GM19452 (cell line): ENCODE results near the gene RNF186.

Experiments
- ATAC-seq: cut with Tn5 transposase; IDR thresholded peaks from one replicate; pipeline ENCODE4 v1.9.1; 2021; ENCODE audit not compliant: unreplicated experiment

The RNF186 gene

DNA sequence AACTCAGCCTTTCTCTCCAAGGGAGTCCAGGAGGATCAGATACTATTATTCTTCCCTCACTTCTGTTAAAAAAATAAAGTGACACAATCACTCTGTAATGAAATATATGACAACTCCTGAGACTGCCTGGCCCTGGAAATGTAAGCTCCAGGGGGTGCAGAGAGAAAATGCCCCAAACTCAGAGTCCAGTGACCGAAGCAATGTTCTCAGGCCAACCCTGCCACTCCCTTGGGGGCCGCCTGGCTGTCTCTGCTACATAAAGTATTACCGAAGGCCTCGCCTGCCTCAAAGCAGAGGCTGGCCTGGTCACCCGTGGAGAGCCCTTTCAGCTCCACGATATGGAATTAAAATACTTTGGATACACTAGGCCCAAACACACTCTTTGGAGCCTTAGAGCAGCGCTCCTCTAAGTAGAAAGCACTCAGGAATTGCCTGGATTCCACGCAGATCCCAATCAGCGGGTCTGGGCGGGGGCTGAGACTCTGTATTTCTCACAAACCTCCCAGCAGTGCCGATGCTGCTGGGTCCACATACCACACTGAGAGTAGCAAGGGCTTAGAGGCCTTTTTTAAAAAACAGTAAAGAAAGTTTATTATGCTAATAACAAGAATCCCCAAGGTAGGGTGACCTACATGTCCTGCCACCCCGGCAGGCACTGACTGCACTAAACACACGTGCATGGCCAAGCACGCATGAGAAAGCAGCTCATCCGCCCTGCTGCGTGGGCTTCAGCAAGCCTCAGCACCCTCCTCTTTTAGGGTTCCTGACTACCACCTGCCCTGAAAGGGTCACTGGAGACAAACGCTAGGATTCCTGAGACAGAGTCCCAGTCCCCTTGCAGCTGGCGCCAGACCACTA lies 46.5 kb downstream of the RNF186 start:
- no peak for ATAC-seq

DNA sequence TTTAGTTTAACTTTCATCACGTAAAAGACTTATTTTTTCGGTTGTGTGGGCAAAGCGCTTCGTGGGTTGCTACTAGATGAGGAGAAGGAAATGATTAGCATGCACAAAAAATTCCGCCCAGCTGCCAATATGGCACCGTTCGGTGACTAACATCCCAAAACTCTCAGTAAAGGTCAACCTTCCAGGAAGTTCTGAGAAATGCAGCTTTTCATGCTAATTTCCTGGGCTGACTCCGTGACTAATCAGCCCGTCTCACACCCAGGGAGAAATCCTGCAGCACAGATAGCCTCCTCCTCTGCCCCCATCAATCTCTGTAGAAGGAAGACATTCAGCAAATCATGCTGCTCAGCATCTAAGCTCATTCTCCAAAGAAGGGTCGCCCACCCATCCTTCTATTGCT lies 49.5 kb downstream of the RNF186 start:
- ATAC-seq: no peak

DNA sequence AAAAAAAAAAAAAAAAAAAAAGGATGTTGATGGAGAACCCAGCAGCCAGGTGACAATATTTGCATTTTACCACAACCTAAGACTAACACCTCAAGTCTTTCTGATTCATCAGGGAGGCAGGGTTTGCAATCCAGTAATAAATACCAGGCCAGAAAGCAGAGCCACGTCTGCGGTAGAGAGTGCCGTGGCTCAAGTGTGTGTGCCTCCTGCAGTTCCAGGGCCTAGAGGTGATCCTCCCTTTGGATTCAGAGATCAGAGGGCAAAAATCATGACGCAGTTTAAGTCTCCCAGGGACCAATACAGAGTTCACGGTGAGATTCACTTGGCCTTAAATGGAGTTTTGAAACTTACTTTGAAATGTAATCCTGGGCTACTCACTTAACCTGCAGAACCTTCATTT lies 50.2 kb downstream of the RNF186 start:
- no peak for ATAC-seq
